ENCODE measurements around the gene BASP1.
"Not testable (repeated sequence)": the region's sequence is repeated elsewhere in the genome, so short reads cannot be mapped to it uniquely, and the experiment has no call there.

- not testable (repeated sequence) for TF ChIP-seq PATZ1 (CRISPR knock-in tag; IDR thresholded peaks at IDR 0.05; ENCODE audit: borderline replicate concordance); ZFP3 (CRISPR knock-in tag; IDR thresholded peaks at IDR 0.05); ZNF70 (CRISPR knock-in tag; IDR thresholded peaks at IDR 0.05); ARNTL (CRISPR knock-in tag; IDR thresholded peaks at IDR 0.05; ENCODE audit: borderline replicate concordance, low read depth); OSR1 (CRISPR knock-in tag; IDR thresholded peaks at IDR 0.05); GLIS3 (CRISPR knock-in tag; IDR thresholded peaks at IDR 0.05); POU6F1 (CRISPR knock-in tag; IDR thresholded peaks at IDR 0.05; ENCODE audit: borderline replicate concordance, low read depth); SNAI2 (CRISPR knock-in tag; IDR thresholded peaks at IDR 0.05); ZNF565 (CRISPR knock-in tag; conservative IDR thresholded peaks at IDR 0.05; ENCODE audit: low read depth); ZNF8 (CRISPR knock-in tag; IDR thresholded peaks at IDR 0.05); ESRRG (CRISPR knock-in tag; IDR thresholded peaks at IDR 0.05); RARB (CRISPR knock-in tag; IDR thresholded peaks at IDR 0.05); TOX (CRISPR knock-in tag; IDR thresholded peaks at IDR 0.05; ENCODE audit: borderline replicate concordance)
Observed at GRCh38 chr5:17249841-17250240, 32.4 kb downstream of the BASP1 start.
